ENCODE measurements around the gene CDHR2.

DNA sequence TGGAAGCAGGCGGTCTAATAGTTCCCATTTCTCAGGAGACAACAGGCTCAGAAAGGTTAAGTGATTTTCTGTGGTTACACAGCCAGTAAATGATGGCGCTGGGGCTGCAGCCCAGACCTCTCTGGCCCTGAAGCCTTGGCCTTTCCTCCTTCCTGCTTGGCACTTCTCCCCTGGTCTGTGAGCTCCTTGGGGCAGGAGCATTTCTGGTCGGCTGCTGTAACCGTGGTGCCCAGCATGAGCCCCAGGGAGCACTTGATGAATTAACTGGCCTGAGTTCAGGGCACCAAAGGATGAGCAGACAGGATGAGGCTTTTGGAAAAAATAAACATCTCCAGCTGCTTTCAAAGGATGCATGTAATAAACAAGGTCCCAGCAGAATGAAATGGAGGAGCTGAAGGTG lies 30.2 kb downstream of the CDHR2 start:
- TF ChIP-seq POLR2A (IDR thresholded peaks at IDR 0.05; ENCODE audit: low read depth, low read length) (no peak), POLR2AphosphoS5 (IDR thresholded peaks at IDR 0.05; ENCODE audit: low read depth, low read length) (no peak), TAF1 (IDR thresholded peaks at IDR 0.05; ENCODE audit: low read depth, low read length) (no peak)

Data from GM12891 (cell line).